Smooth muscle cell (in vitro differentiated cells): ENCODE measurements around the gene JUNB. TPM values are rescaled to one million over a fixed set of nuclear protein-coding genes. Genes with fewer than 3 reads are reported as not detected.

Source experiments
- DNase-seq: peaks from one replicate; lab custom pipeline; 2025; ENCODE audit not compliant: unreplicated experiment; lab: John Stamatoyannopoulos, UW
- H2AFZ ChIP-seq: fragments of 200-600 bp; sonication (generic); 2 replicates; pipeline ENCODE4 v1.6.0; 2016; ENCODE audit warnings: antibody characterized with exemption, low read depth, mild to moderate bottlenecking
- H3F3A ChIP-seq: fragments of 200-600 bp; sonication (generic); 2 replicates; pipeline ENCODE4 v1.6.0; 2017; ENCODE audit warnings: antibody characterized with exemption, low read depth
- H3K27ac ChIP-seq: fragments of 200-600 bp; sonication (generic); 2 replicates; pipeline ENCODE4 v1.5.1; 2016; ENCODE audit warnings: low read depth, mild to moderate bottlenecking
- H3K27me3 ChIP-seq: fragments of 200-600 bp; sonication (generic); 2 replicates; pipeline ENCODE4 v1.6.1; 2016; ENCODE audit warnings: low read depth, mild to moderate bottlenecking
- H3K36me3 ChIP-seq: fragments of 200-600 bp; sonication (generic); 2 replicates; pipeline ENCODE4 v1.5.1; 2016; ENCODE audit warnings: low read depth
- H3K4me1 ChIP-seq: fragments of 200-600 bp; sonication (generic); 2 replicates; pipeline ENCODE4 v1.5.1; 2016; ENCODE audit warnings: low read depth
- H3K4me2 ChIP-seq: fragments of 200-600 bp; sonication (generic); 2 replicates; pipeline ENCODE4 v1.6.0; 2016; ENCODE audit warnings: mild to moderate bottlenecking
- H3K4me3 ChIP-seq: fragments of 200-600 bp; sonication (generic); 2 replicates; pipeline ENCODE4 v1.5.1; 2016; ENCODE audit warnings: mild to moderate bottlenecking
- H3K79me2 ChIP-seq: fragments of 200-600 bp; sonication (generic); 2 replicates; pipeline ENCODE4 v1.6.0; 2016; ENCODE audit warnings: low read depth, mild to moderate bottlenecking
- H3K9ac ChIP-seq: fragments of 200-600 bp; sonication (generic); 2 replicates; pipeline ENCODE4 v1.6.0; 2016; ENCODE audit warnings: low read depth
- H3K9me3 ChIP-seq: fragments of 200-600 bp; sonication (generic); replicated peaks from 2 replicates; pipeline ENCODE4 v1.5.1; 2016; ENCODE audit warnings: low read depth
- H4K20me1 ChIP-seq: fragments of 200-600 bp; sonication (generic); 2 replicates; pipeline ENCODE4 v1.6.0; 2016; ENCODE audit warnings: low read depth
- CTCF ChIP-seq: fragments of 200-600 bp; sonication (generic); IDR thresholded peaks from 2 replicates; pipeline ENCODE4 v1.5.1; 2017; ENCODE audit warnings: borderline replicate concordance, mild to moderate bottlenecking, antibody characterized with exemption; ENCODE audit not compliant: insufficient read depth, poor library complexity, severe bottlenecking
- WGBS: methylation state at CpG from one replicate; pipeline ENCODE4 v1.1.7; 2016; ENCODE audit warnings: low lambda C conversion rate; 5-methylcytosine and 5-hydroxymethylcytosine counted together
- polyA plus RNA-seq: library from polyadenylated mRNA; unstranded; fragments of >200 nt; fragmentation: Nextera tagmentation; extraction: Ambion mirVana; gene quantifications from 2 replicates; pipeline ENCODE4 v1.2.1, GENCODE V29; 2016
- total RNA-seq: library from RNA; depleted of rRNA; stranded (reverse); fragments of >200 nt; gene quantifications from 2 replicates; pipeline ENCODE4 v1.2.3, GENCODE V29; 2014

Gene JUNB
- total and polyA plus RNA-seq, 2 experiments from 2014 or later = 687 to 1,575 TPM

- DNase-seq = no peak
- Histone ChIP-seq H3K9me3 (no peaks in the 10 kb centered on the region), H3K36me3 (no peaks in the 10 kb centered on the region), H3K9ac (no peak overlapping the region), H3K27ac (no peak overlapping the region), H3F3A (peaks cover 13% of the 10 kb centered on the region), H3K79me2 (no peaks in the 10 kb centered on the region), H2AFZ (no peak overlapping the region), H3K4me1 (peaks cover 8% of the 10 kb centered on the region), H3K4me2 (peak overlapping the region; percentile 87), H3K27me3 (peaks cover 60% of the 10 kb centered on the region), H4K20me1 (no peaks in the 10 kb centered on the region), H3K4me3 (peak overlapping the region; percentile 47)
- TF ChIP-seq CTCF = no peak
- WGBS = 41% methylated on average over 20 of the region's 21 CpGs
Measured at GRCh38 chr19:12838886-12839756, 47.8 kb downstream of the JUNB start.

GRCh38 chr19:12840091-12841079 is 49.1 kb downstream of the JUNB start:
- H3K4me2 ChIP-seq = peak overlapping the region; percentile 79
- no peaks in the 10 kb centered on the region for H3K79me2 ChIP-seq
- no peak overlapping the region for H3K9ac ChIP-seq
- H3K4me1 ChIP-seq = peaks cover 8% of the 10 kb centered on the region
- H3K9me3 ChIP-seq = no peaks in the 10 kb centered on the region
- H3K27me3 ChIP-seq = peaks cover 47% of the 10 kb centered on the region
- WGBS = 32% methylated on average over 38 of the region's 43 CpGs
- H4K20me1 ChIP-seq = no peaks in the 10 kb centered on the region
- H3F3A ChIP-seq = peaks cover 13% of the 10 kb centered on the region
- peak overlapping the region; percentile 16 for H2AFZ ChIP-seq
- no peak overlapping the region for H3K27ac ChIP-seq
- H3K36me3 ChIP-seq = no peaks in the 10 kb centered on the region
- TF ChIP-seq CTCF = no peak
- H3K4me3 ChIP-seq = peak overlapping the region; percentile 38
- no peak for DNase-seq

- H4K20me1 ChIP-seq = no peaks in the 10 kb centered on the region
- no peaks in the 10 kb centered on the region for H3K36me3 ChIP-seq
- peak overlapping the region; percentile 16 for H2AFZ ChIP-seq
- peaks cover 40% of the 10 kb centered on the region for H3K27me3 ChIP-seq
- no peak for TF ChIP-seq CTCF
- no peaks in the 10 kb centered on the region for H3K9me3 ChIP-seq
- peak overlapping the region; percentile 38 for H3K4me3 ChIP-seq
- 2% methylated on average over 29 of the region's 29 CpGs for WGBS
- no peaks in the 10 kb centered on the region for H3K79me2 ChIP-seq
- peaks cover 8% of the 10 kb centered on the region for H3K4me1 ChIP-seq
- no peak overlapping the region for H3K9ac ChIP-seq
- no peak overlapping the region for H3K27ac ChIP-seq
- no peak for DNase-seq
- peak overlapping the region; percentile 79 for H3K4me2 ChIP-seq
- H3F3A ChIP-seq = peaks cover 13% of the 10 kb centered on the region
Measured at GRCh38 chr19:12841094-12841493, 49.8 kb downstream of the JUNB start.
